ENCODE data around the gene EPO.
"Not testable (repeated sequence)": the region's sequence is repeated elsewhere in the genome, so short reads cannot be mapped to it uniquely, and the experiment has no call there.

EPO gene

DNA sequence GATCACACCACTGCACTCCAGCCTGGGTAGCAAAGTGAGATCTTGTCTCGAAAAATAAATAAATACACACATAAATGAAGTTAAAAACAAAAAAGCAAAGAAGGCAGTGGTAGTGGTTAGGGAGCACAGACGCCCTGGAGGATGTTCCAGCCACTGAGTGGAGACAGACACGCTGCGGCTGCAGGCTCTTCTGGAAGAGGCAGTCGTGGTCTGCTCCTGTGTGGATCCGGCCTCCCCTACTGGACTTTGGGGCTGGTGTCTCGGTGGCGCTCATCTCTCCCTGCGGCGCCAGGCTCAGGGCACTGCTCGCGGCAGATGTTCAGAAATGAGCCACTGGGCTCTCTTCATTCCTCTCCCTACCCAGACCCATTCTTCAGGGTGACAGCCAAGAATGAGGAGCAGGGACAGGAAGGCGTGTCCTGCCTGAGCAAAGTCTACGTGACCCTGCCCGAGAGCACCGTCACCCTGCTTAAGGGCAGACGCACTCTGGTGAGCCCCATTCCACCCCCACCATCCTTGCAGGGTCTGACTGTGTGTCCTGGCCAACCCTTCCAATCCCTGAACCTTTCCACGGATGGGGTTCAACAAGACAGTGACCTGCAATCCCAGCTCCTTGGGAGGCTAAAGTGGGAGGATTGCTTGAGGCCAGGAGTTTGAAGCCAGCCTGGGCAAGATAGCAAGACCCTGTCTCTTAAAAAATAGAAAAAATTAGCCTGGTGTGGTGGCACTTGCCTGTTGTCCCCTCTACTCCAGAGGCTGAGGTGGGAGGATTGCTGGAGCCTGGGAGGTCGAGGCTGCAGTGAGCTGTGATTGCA lies 39.3 kb downstream of the EPO start:
- TF ChIP-seq, protein P1, sequence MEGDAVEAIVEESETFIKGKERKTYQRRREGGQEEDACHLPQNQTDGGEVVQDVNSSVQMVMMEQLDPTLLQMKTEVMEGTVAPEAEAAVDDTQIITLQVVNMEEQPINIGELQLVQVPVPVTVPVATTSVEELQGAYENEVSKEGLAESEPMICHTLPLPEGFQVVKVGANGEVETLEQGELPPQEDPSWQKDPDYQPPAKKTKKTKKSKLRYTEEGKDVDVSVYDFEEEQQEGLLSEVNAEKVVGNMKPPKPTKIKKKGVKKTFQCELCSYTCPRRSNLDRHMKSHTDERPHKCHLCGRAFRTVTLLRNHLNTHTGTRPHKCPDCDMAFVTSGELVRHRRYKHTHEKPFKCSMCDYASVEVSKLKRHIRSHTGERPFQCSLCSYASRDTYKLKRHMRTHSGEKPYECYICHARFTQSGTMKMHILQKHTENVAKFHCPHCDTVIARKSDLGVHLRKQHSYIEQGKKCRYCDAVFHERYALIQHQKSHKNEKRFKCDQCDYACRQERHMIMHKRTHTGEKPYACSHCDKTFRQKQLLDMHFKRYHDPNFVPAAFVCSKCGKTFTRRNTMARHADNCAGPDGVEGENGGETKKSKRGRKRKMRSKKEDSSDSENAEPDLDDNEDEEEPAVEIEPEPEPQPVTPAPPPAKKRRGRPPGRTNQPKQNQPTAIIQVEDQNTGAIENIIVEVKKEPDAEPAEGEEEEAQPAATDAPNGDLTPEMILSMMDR (IDR thresholded peaks at IDR 0.05): no peak
- no peak for DNase-seq (ENCODE audit: low spot score)
- no peak overlapping the region for H3K4me3 ChIP-seq
- no peak overlapping the region for H3K27ac ChIP-seq

GRCh38 chr7:100762841-100763240 lies 42.6 kb downstream of the EPO start:
- H3K27ac ChIP-seq; H3K4me3 ChIP-seq; DNase-seq (ENCODE audit: low spot score): not testable (repeated sequence)

GRCh38 chr7:100763556-100764140 lies 43.4 kb downstream of the EPO start:
- Histone ChIP-seq H3K27ac (no peak overlapping the region), H3K4me3 (no peak overlapping the region)
- TF ChIP-seq, protein P1 (IDR thresholded peaks at IDR 0.05): no peak

GRCh38 chr7:100764841-100765240 lies 44.6 kb downstream of the EPO start:
- DNase-seq (ENCODE audit: low spot score): no peak
- Histone ChIP-seq H3K27ac (no peak overlapping the region), H3K4me3 (no peak overlapping the region)
- TF ChIP-seq, protein P1 (IDR thresholded peaks at IDR 0.05): no peak

More at GRCh38 chr7:100763556-100764140, 43.4 kb downstream of the EPO start:
- DNase-seq (ENCODE audit: low spot score): no peak

- Histone ChIP-seq H3K27ac (no peak overlapping the region), H3K4me3 (no peak overlapping the region)
- TF ChIP-seq, protein P1 (IDR thresholded peaks at IDR 0.05): no peak
- DNase-seq (ENCODE audit: low spot score): no peak
Observed at GRCh38 chr7:100765250-100765649, 45.0 kb downstream of the EPO start.

DNA sequence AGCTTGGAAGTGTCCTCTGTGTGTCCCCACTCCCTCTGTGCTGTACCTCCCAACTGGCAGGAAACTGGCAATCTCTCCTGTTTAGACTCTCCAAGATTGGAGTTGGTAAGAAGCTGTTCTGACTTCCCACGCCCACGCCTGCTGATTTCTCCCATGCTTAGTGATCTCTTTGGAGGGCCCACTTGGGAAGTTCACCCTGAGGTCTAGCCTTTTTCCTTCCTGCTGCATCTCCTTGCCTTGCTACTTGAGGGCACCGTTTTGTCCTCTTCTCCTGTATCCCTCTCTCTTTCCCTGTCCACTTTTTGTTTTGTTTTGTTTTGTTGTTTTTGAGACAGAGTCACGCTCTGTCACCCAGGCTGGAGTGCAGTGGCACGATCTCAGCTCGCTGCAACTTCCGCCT lies 48.5 kb downstream of the EPO start:
- DNase-seq (ENCODE audit: low spot score): no peak
- H3K4me3 ChIP-seq: no peak overlapping the region
- H3K27ac ChIP-seq: no peak overlapping the region
- TF ChIP-seq, protein P1 (IDR thresholded peaks at IDR 0.05): no peak
